ENCODE data around the gene SELENOO.

The SELENOO gene

GRCh38 chr22:50157709-50158375, 43.0 kb upstream of the SELENOO start:
- TF ChIP-seq CTCF (IDR thresholded peaks at IDR 0.05), result no peak
- no peak overlapping the region for H2AFZ ChIP-seq
- no peaks in the 10 kb centered on the region for H3K79me2 ChIP-seq
- H3K27me3 ChIP-seq (ENCODE audit: control insufficient read depth, insufficient read depth, low read length), result no peaks in the 10 kb centered on the region
- no peaks in the 10 kb centered on the region for H3K36me3 ChIP-seq (ENCODE audit: control insufficient read depth, insufficient read depth, low read length)
- H3K4me3 ChIP-seq (ENCODE audit: low read depth, low read length), result no peak overlapping the region
- H3K9me3 ChIP-seq (ENCODE audit: control insufficient read depth, low read length), result no peaks in the 10 kb centered on the region
- H3K4me1 ChIP-seq, result no peaks in the 10 kb centered on the region
- no peak overlapping the region for H3K27ac ChIP-seq
- H3K9ac ChIP-seq, result no peak overlapping the region
- no peak overlapping the region for H3K4me2 ChIP-seq (ENCODE audit: low read length)

- no peaks in the 10 kb centered on the region for H3K9me3 ChIP-seq (ENCODE audit: control insufficient read depth, low read length)
- H3K4me3 ChIP-seq (ENCODE audit: low read depth, low read length), result no peak overlapping the region
- no peaks in the 10 kb centered on the region for H3K79me2 ChIP-seq
- no peak overlapping the region for H3K9ac ChIP-seq
- H3K4me2 ChIP-seq (ENCODE audit: low read length), result no peak overlapping the region
- H3K27ac ChIP-seq, result no peak overlapping the region
- no peak overlapping the region for H2AFZ ChIP-seq
- H3K36me3 ChIP-seq (ENCODE audit: control insufficient read depth, insufficient read depth, low read length), result no peaks in the 10 kb centered on the region
- no peaks in the 10 kb centered on the region for H3K27me3 ChIP-seq (ENCODE audit: control insufficient read depth, insufficient read depth, low read length)
- no peak for TF ChIP-seq CTCF (IDR thresholded peaks at IDR 0.05)
- H3K4me1 ChIP-seq, result no peaks in the 10 kb centered on the region
Measured at GRCh38 chr22:50160947-50161346, 39.9 kb upstream of the SELENOO start.

- H3K4me2 ChIP-seq (ENCODE audit: low read length), result no peak overlapping the region
- H2AFZ ChIP-seq, result no peak overlapping the region
- no peak overlapping the region for H3K4me3 ChIP-seq (ENCODE audit: low read depth, low read length)
- H3K36me3 ChIP-seq (ENCODE audit: control insufficient read depth, insufficient read depth, low read length), result no peaks in the 10 kb centered on the region
- no peak overlapping the region for H3K27ac ChIP-seq
- no peaks in the 10 kb centered on the region for H3K27me3 ChIP-seq (ENCODE audit: control insufficient read depth, insufficient read depth, low read length)
- no peak overlapping the region for H3K9ac ChIP-seq
- no peaks in the 10 kb centered on the region for H3K9me3 ChIP-seq (ENCODE audit: control insufficient read depth, low read length)
- TF ChIP-seq CTCF (IDR thresholded peaks at IDR 0.05), result no peak
- no peaks in the 10 kb centered on the region for H3K79me2 ChIP-seq
- H3K4me1 ChIP-seq, result no peaks in the 10 kb centered on the region
Measured at GRCh38 chr22:50161508-50162390, 39.1 kb upstream of the SELENOO start.

GRCh38 chr22:50162391-50162956, 38.3 kb upstream of the SELENOO start:
- Histone ChIP-seq H3K27me3 (ENCODE audit: control insufficient read depth, insufficient read depth, low read length) (no peaks in the 10 kb centered on the region), H3K36me3 (ENCODE audit: control insufficient read depth, insufficient read depth, low read length) (no peaks in the 10 kb centered on the region), H3K9me3 (ENCODE audit: control insufficient read depth, low read length) (no peaks in the 10 kb centered on the region), H3K4me1 (no peaks in the 10 kb centered on the region), H3K79me2 (no peaks in the 10 kb centered on the region), H2AFZ (no peak overlapping the region), H3K4me2 (ENCODE audit: low read length) (no peak overlapping the region), H3K4me3 (ENCODE audit: low read depth, low read length) (no peak overlapping the region), H3K9ac (no peak overlapping the region), H3K27ac (no peak overlapping the region)
- no peak for TF ChIP-seq CTCF (IDR thresholded peaks at IDR 0.05)

Data from parathyroid adenoma (tissue), 2 donors.